KMS-11 (cell line): Measurements from ENCODE around the gene TMEM217.

Experiments
- H2AFZ ChIP-seq: fragments of 200-600 bp; sonication (generic); 2 replicates; pipeline ENCODE4 v1.6.1; 2016; ENCODE audit warnings: antibody characterized with exemption, mixed run types, low read depth
- H3K27ac ChIP-seq: fragments of 200-600 bp; sonication (generic); 2 replicates; pipeline ENCODE4 v1.6.1; 2016; ENCODE audit warnings: mild to moderate bottlenecking, mixed run types
- H3K27me3 ChIP-seq: fragments of 200-600 bp; sonication (generic); 2 replicates; pipeline ENCODE4 v1.6.1; 2017; ENCODE audit warnings: mild to moderate bottlenecking, low read depth, mixed run types, moderate library complexity; ENCODE audit not compliant: insufficient read depth
- H3K36me3 ChIP-seq: fragments of 200-600 bp; sonication (generic); 2 replicates; pipeline ENCODE4 v1.6.1; 2017; ENCODE audit warnings: mild to moderate bottlenecking, mixed run types; ENCODE audit not compliant: insufficient read depth
- H3K4me1 ChIP-seq: fragments of 200-600 bp; sonication (generic); 2 replicates; pipeline ENCODE4 v1.6.1; 2016; ENCODE audit warnings: mild to moderate bottlenecking, low read depth, mixed run types; ENCODE audit not compliant: poor library complexity, severe bottlenecking
- H3K4me2 ChIP-seq: fragments of 200-600 bp; sonication (generic); 2 replicates; pipeline ENCODE4 v1.7.0; 2016; ENCODE audit warnings: mild to moderate bottlenecking, mixed run types
- H3K4me3 ChIP-seq: fragments of 200-600 bp; sonication (generic); IDR thresholded peaks from 2 replicates; pipeline ENCODE4 v1.6.1; 2017; ENCODE audit warnings: low read depth, low read length, mixed read lengths; ENCODE audit not compliant: insufficient read depth
- H3K79me2 ChIP-seq: fragments of 200-600 bp; sonication (generic); 2 replicates; pipeline ENCODE4 v1.6.1; 2016; ENCODE audit warnings: low read depth, mixed run types; ENCODE audit not compliant: insufficient read depth
- H3K9ac ChIP-seq: fragments of 200-600 bp; sonication (generic); 2 replicates; pipeline ENCODE4 v1.6.1; 2016; ENCODE audit warnings: mild to moderate bottlenecking, mixed run types
- H4K20me1 ChIP-seq: fragments of 200-600 bp; sonication (generic); 2 replicates; pipeline ENCODE4 v1.6.1; 2016; ENCODE audit warnings: mild to moderate bottlenecking, mixed run types; ENCODE audit not compliant: insufficient read depth
- CTCF ChIP-seq: fragments of 200-600 bp; sonication (generic); conservative IDR thresholded peaks from 2 replicates; pipeline ENCODE4 v1.6.1; 2017; ENCODE audit warnings: low read depth, mild to moderate bottlenecking, antibody characterized with exemption, low read length, moderate library complexity, mixed read lengths

The TMEM217 gene

GRCh38 chr6:37254881-37255280, 3.1 kb downstream of the TMEM217 start:
- no peak overlapping the region for H3K9ac ChIP-seq
- no peak overlapping the region for H3K27ac ChIP-seq
- peaks cover 5% of the 10 kb centered on the region; the same call in 1 of the 2 replicates for H3K27me3 ChIP-seq
- H4K20me1 ChIP-seq: no peaks in the 10 kb centered on the region
- peaks cover 9% of the 10 kb centered on the region; the same call in 1 of the 2 replicates for H3K79me2 ChIP-seq
- no peak for TF ChIP-seq CTCF
- no peak overlapping the region for H3K4me2 ChIP-seq
- H3K4me1 ChIP-seq: peaks cover 22% of the 10 kb centered on the region
- no peak overlapping the region for H2AFZ ChIP-seq
- no peaks in the 10 kb centered on the region for H3K36me3 ChIP-seq
- H3K4me3 ChIP-seq: no peak overlapping the region

GRCh38 chr6:37253486-37254007, 4.4 kb downstream of the TMEM217 start:
- no peak overlapping the region for H3K27ac ChIP-seq
- no peak overlapping the region for H3K4me2 ChIP-seq

GRCh38 chr6:37251211-37251780, 6.6 kb downstream of the TMEM217 start:
- no peaks in the 10 kb centered on the region for H4K20me1 ChIP-seq
- no peaks in the 10 kb centered on the region for H3K79me2 ChIP-seq
- H3K36me3 ChIP-seq: no peaks in the 10 kb centered on the region
- H3K4me2 ChIP-seq: no peak overlapping the region
- H2AFZ ChIP-seq: no peak overlapping the region
- no peak for TF ChIP-seq CTCF
- H3K27ac ChIP-seq: no peak overlapping the region
- H3K27me3 ChIP-seq: peaks cover 4% of the 10 kb centered on the region; the same call in 1 of the 2 replicates
- H3K9ac ChIP-seq: no peak overlapping the region
- H3K4me1 ChIP-seq: no peaks in the 10 kb centered on the region
- no peak overlapping the region for H3K4me3 ChIP-seq

More at GRCh38 chr6:37253486-37254007, 4.4 kb downstream of the TMEM217 start:
- Histone ChIP-seq H4K20me1 (no peaks in the 10 kb centered on the region), H3K9ac (no peak overlapping the region), H3K27me3 (peaks cover 5% of the 10 kb centered on the region; the same call in 1 of the 2 replicates), H2AFZ (no peak overlapping the region), H3K4me3 (no peak overlapping the region), H3K79me2 (peaks cover 5% of the 10 kb centered on the region; the same call in 1 of the 2 replicates), H3K36me3 (no peaks in the 10 kb centered on the region), H3K4me1 (peaks cover 9% of the 10 kb centered on the region)
- TF ChIP-seq CTCF: no peak

- Histone ChIP-seq H3K36me3 (no peaks in the 10 kb centered on the region), H2AFZ (no peak overlapping the region), H3K79me2 (no peaks in the 10 kb centered on the region), H3K4me1 (peaks cover 10% of the 10 kb centered on the region), H3K27me3 (no peaks in the 10 kb centered on the region), H3K4me3 (no peak overlapping the region), H4K20me1 (no peaks in the 10 kb centered on the region), H3K27ac (no peak overlapping the region), H3K9ac (no peak overlapping the region), H3K4me2 (no peak overlapping the region)
- TF ChIP-seq CTCF: no peak
These were observed 13.3 kb downstream of the TMEM217 start for GRCh38 chr6:37244430-37245310.
